Fibroblast of skin of scalp (primary cell): ENCODE data around the gene BANP.

Source experiments
- DNase-seq: peaks from one replicate; pipeline ENCODE4 v3.0.0-alpha.2; 2013

The BANP gene

GRCh38 chr16:87949071-87949744 is 2.0 kb upstream of the BANP start:
- DNase-seq = no peak

- no peak for DNase-seq
Observed at GRCh38 chr16:87951552-87952538, 611 bp downstream of the BANP start.

GRCh38 chr16:87952751-87953150 is 1.5 kb downstream of the BANP start:
- DNase-seq = no peak

- DNase-seq = no peak
Observed at GRCh38 chr16:87953308-87954215, 2.3 kb downstream of the BANP start.

- no peak for DNase-seq
Observed at GRCh38 chr16:87954361-87954760, 3.1 kb downstream of the BANP start.

- DNase-seq = no peak
Observed at GRCh38 chr16:87954826-87955225, 3.6 kb downstream of the BANP start.

- DNase-seq = peak; percentile 34
Observed at GRCh38 chr16:87955302-87956097, 4.3 kb downstream of the BANP start.

- no peak for DNase-seq
Observed at GRCh38 chr16:87956098-87956364, 4.8 kb downstream of the BANP start.

GRCh38 chr16:87956365-87957231 is 5.4 kb downstream of the BANP start:
- DNase-seq = peak; percentile 77

- no peak for DNase-seq
Observed at GRCh38 chr16:87957296-87958094, 6.3 kb downstream of the BANP start.

- no peak for DNase-seq
Observed at GRCh38 chr16:87958632-87959031, 7.4 kb downstream of the BANP start.

- DNase-seq = no peak
Observed at GRCh38 chr16:87959391-87959990, 8.3 kb downstream of the BANP start.

- DNase-seq = no peak
Observed at GRCh38 chr16:87960296-87960695, 9.1 kb downstream of the BANP start.

GRCh38 chr16:87960852-87961251 is 9.6 kb downstream of the BANP start:
- no peak for DNase-seq

GRCh38 chr16:87961623-87962022 is 10.4 kb downstream of the BANP start:
- DNase-seq = no peak

GRCh38 chr16:87963400-87963799 is 12.2 kb downstream of the BANP start:
- peak; percentile 86 for DNase-seq

- no peak for DNase-seq
Observed at GRCh38 chr16:87964049-87964659, 12.9 kb downstream of the BANP start.

- no peak for DNase-seq
Observed at GRCh38 chr16:87965417-87965816, 14.2 kb downstream of the BANP start.

GRCh38 chr16:87966064-87966645 is 14.9 kb downstream of the BANP start:
- no peak for DNase-seq
